Peyer's patch (tissue), 4 donors: ENCODE results near the gene CCDC175.

Source experiments
- POLR2A ChIP-seq, 2 donors: fragments of 450-650 bp; IDR thresholded peaks; one replicate each; pipeline ENCODE4 v1.5.1; 2017; ENCODE audit warnings: antibody characterized with exemption in 2 of 2, mild to moderate bottlenecking in 2 of 2, moderate library complexity in 2 of 2
- TF ChIP-seq, protein P1 (sequence below), 6 experiments: fragments of 450-650 bp in 4 of 6; fragments of 200-600 bp in 2 of 6; sonication (generic) in 1 of 6; IDR thresholded peaks; one replicate each; pipeline ENCODE4 v1.5.1; 2017 to 2019; ENCODE audit warnings: antibody characterized with exemption in 6 of 6, mild to moderate bottlenecking in 3 of 6, moderate library complexity in 1 of 6

DNA sequence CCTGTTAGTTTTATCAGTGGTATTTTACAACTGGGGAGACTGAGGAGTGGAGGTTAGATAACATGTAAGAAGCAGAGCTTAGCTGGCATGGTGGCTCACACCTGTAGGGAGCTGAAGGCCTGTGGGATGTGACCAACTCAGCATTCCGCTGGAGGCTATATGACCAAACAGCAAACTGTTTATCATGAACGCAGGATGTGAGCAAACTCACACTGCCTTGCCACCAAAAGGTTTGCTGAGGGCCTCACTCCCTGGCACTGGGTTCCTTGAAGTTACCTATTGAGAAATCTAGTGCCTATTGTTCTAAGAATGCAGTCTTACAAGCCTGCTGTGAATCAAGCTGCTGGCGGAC lies 68.9 kb downstream of the CCDC175 start:
- TF ChIP-seq, protein P1, sequence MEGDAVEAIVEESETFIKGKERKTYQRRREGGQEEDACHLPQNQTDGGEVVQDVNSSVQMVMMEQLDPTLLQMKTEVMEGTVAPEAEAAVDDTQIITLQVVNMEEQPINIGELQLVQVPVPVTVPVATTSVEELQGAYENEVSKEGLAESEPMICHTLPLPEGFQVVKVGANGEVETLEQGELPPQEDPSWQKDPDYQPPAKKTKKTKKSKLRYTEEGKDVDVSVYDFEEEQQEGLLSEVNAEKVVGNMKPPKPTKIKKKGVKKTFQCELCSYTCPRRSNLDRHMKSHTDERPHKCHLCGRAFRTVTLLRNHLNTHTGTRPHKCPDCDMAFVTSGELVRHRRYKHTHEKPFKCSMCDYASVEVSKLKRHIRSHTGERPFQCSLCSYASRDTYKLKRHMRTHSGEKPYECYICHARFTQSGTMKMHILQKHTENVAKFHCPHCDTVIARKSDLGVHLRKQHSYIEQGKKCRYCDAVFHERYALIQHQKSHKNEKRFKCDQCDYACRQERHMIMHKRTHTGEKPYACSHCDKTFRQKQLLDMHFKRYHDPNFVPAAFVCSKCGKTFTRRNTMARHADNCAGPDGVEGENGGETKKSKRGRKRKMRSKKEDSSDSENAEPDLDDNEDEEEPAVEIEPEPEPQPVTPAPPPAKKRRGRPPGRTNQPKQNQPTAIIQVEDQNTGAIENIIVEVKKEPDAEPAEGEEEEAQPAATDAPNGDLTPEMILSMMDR (IDR thresholded peaks at IDR 0.05), result no peak
- TF ChIP-seq POLR2A (IDR thresholded peaks at IDR 0.05), result no peak
